DOHH2 (cell line): ENCODE results near the gene ACOX3.

Source experiments
- CTCF ChIP-seq: fragments of 200-600 bp; sonication (generic); IDR thresholded peaks from one replicate; pipeline ENCODE4 v1.5.1; 2014; ENCODE audit warnings: antibody characterized with exemption, mild to moderate bottlenecking, low read depth, low read length; ENCODE audit not compliant: poor library complexity, severe bottlenecking
- EZH2phosphoT487 ChIP-seq: fragments of 200-600 bp; sonication (generic); IDR thresholded peaks from 2 replicates; pipeline ENCODE4 v1.6.1; 2017; ENCODE audit warnings: borderline replicate concordance, mild to moderate bottlenecking, antibody characterized with exemption, low read length, moderate library complexity, mixed read lengths

- TF ChIP-seq CTCF (no peak), EZH2phosphoT487 (no peak)
Measured at GRCh38 chr4:8351931-8352367, 88.6 kb downstream of the ACOX3 start.
